GM23338 (cell line): ENCODE measurements around the gene ATPAF1. TPM values are rescaled to one million over a fixed set of nuclear protein-coding genes. Genes with fewer than 3 reads are reported as not detected.

Experiments used
- ATAC-seq: fragments of 200-7000 bp; cut with Tn5 transposase; 3 replicates; pipeline ENCODE4 v1.9.1; 2020
- DNase-seq: peaks from one replicate; pipeline ENCODE4 v3.0.0-alpha.2; 2015; ENCODE audit warnings: low spot score
- H2AFZ ChIP-seq: fragments of 200-600 bp; sonication (generic); 2 replicates; pipeline ENCODE4 v1.8.0; 2016; ENCODE audit warnings: antibody characterized with exemption, mild to moderate bottlenecking, moderate library complexity
- H3F3A ChIP-seq: fragments of 200-600 bp; sonication (generic); replicated peaks from 2 replicates; pipeline ENCODE4 v1.8.0; 2017; ENCODE audit warnings: antibody characterized with exemption, mixed run types, low read depth
- H3K27ac ChIP-seq: fragments of 200-600 bp; sonication (generic); 2 replicates; pipeline ENCODE4 v1.6.1; 2016; ENCODE audit warnings: low read depth
- H3K27me3 ChIP-seq: fragments of 200-600 bp; sonication (generic); 2 replicates; pipeline ENCODE4 v1.8.0; 2016; ENCODE audit warnings: mild to moderate bottlenecking, mixed run types, moderate library complexity; ENCODE audit not compliant: insufficient read depth
- H3K36me3 ChIP-seq: fragments of 200-600 bp; sonication (generic); 2 replicates; pipeline ENCODE4 v1.8.0; 2016; ENCODE audit warnings: mild to moderate bottlenecking; ENCODE audit not compliant: insufficient read depth
- H3K4me1 ChIP-seq: fragments of 200-600 bp; sonication (generic); 2 replicates; pipeline ENCODE4 v1.8.0; 2016; ENCODE audit warnings: mild to moderate bottlenecking, moderate library complexity; ENCODE audit not compliant: insufficient read depth
- H3K4me2 ChIP-seq: fragments of 200-600 bp; sonication (generic); 2 replicates; pipeline ENCODE4 v1.7.1; 2017; ENCODE audit warnings: mixed run types
- H3K4me3 ChIP-seq: fragments of 200-600 bp; sonication (generic); 2 replicates; pipeline ENCODE4 v1.6.1; 2016; ENCODE audit warnings: mixed run types
- H3K79me2 ChIP-seq: fragments of 200-600 bp; sonication (generic); replicated peaks from 2 replicates; pipeline ENCODE4 v1.8.0; 2017; ENCODE audit warnings: mild to moderate bottlenecking; ENCODE audit not compliant: insufficient read depth
- H3K9me2 ChIP-seq: fragments of 200-600 bp; sonication (generic); 2 replicates; pipeline ENCODE4 v1.8.0; 2017; ENCODE audit not compliant: insufficient read depth
- H4K20me1 ChIP-seq: fragments of 200-600 bp; sonication (generic); replicated peaks from 2 replicates; pipeline ENCODE4 v1.8.0; 2017; ENCODE audit warnings: mild to moderate bottlenecking; ENCODE audit not compliant: insufficient read depth
- H3K27ac Mint-ChIP-seq: 2 replicates; pipeline ENCODE4 v1.8.0; 2020; ENCODE audit warnings: inconsistent platforms, mild to moderate bottlenecking, moderate library complexity, mixed read lengths
- H3K27me3 Mint-ChIP-seq: 3 replicates; pipeline ENCODE4 v1.8.0; 2022; ENCODE audit warnings: low read depth, mild to moderate bottlenecking, moderate library complexity, mixed read lengths, inconsistent platforms; ENCODE audit not compliant: insufficient read depth, poor library complexity
- H3K36me3 Mint-ChIP-seq: 3 replicates; pipeline ENCODE4 v1.8.0; 2021; ENCODE audit warnings: low read depth, mild to moderate bottlenecking, inconsistent platforms, moderate library complexity, mixed read lengths
- H3K4me1 Mint-ChIP-seq: 3 replicates; pipeline ENCODE4 v1.8.0; 2020; ENCODE audit warnings: mild to moderate bottlenecking, inconsistent platforms, mixed read lengths
- H3K4me3 Mint-ChIP-seq: 3 replicates; pipeline ENCODE4 v1.8.0; 2021; ENCODE audit warnings: moderate library complexity, mild to moderate bottlenecking, inconsistent platforms, mixed read lengths
- H3K9me3 Mint-ChIP-seq: 3 replicates; pipeline ENCODE4 v1.8.0; 2020; ENCODE audit warnings: moderate library complexity, mild to moderate bottlenecking, inconsistent platforms, mixed read lengths
- CTCF ChIP-seq, 2 experiments: fragments of 200-600 bp in 1 of 2; sonication (generic) in 1 of 2; conservative IDR thresholded peaks; 2 replicates each; pipeline versions ENCODE4 v1.5.1 to v1.6.1; 2016 to 2017; ENCODE audit warnings: antibody characterized with exemption in 2 of 2, low read depth in 2 of 2, mild to moderate bottlenecking in 2 of 2, moderate library complexity in 1 of 2
- ZNF331 ChIP-seq: fragments of 250-450 bp; sonication (Bioruptor Pico); IDR thresholded peaks from 2 replicates; pipeline ENCODE4 v1.5.0; 2020; ENCODE audit warnings: low read depth, mild to moderate bottlenecking, moderate library complexity
- polyA plus RNA-seq: library from polyadenylated mRNA; unstranded; fragments of >200 nt; fragmentation: Nextera tagmentation; extraction: Ambion mirVana; gene quantifications from 2 replicates; pipeline ENCODE4 v1.2.1, GENCODE V29; 2016
- total RNA-seq: library from RNA; depleted of rRNA; stranded (reverse); fragments of >200 nt; shearing (Covaris generic); gene quantifications from 2 replicates; pipeline ENCODE4 v1.2.3, GENCODE V29; 2014; rRNA removed

ATPAF1 gene
- total and polyA plus RNA-seq, 2 experiments from 2014 or later = 41.2 to 67.6 TPM

- Mint-ChIP-seq H3K4me1 (peaks cover 14% of the 10 kb centered on the region), H3K27me3 (peaks cover 2% of the 10 kb centered on the region), H3K36me3 (peaks cover 6% of the 10 kb centered on the region; the same call in 1 of the 3 replicates), H3K4me3 (no peak overlapping the region), H3K27ac (no peak overlapping the region), H3K9me3 (no peaks in the 10 kb centered on the region)
- Histone ChIP-seq H4K20me1 (no peaks in the 10 kb centered on the region), H3K36me3 (no peaks in the 10 kb centered on the region; the same call in 1 of the 2 replicates), H3F3A (no peaks in the 10 kb centered on the region), H3K4me1 (no peaks in the 10 kb centered on the region), H2AFZ (no peak overlapping the region), H3K27ac (no peak overlapping the region), H3K27me3 (no peaks in the 10 kb centered on the region), H3K9me2 (no peaks in the 10 kb centered on the region), H3K4me2 (no peak overlapping the region), H3K79me2 (no peaks in the 10 kb centered on the region), H3K4me3 (no peak overlapping the region)
- ATAC-seq = no peak
- TF ChIP-seq ZNF331 (CRISPR knock-in tag) = no peak
- TF ChIP-seq CTCF (conservative IDR thresholded peaks at IDR 0.05; ENCODE audit: low read depth in 2 of 2) = no peak
- DNase-seq = no peak
These were observed 85.2 kb downstream of the ATPAF1 start for GRCh38 chr1:46582972-46583371.

Other genes starting within 250 kb of the ATPAF1 start
- gene DMBX1, start 178.5 kb downstream of the ATPAF1 start, total RNA-seq = not detected in 2 replicates
- gene DMBX1, start 178.5 kb downstream of the ATPAF1 start, polyA plus RNA-seq = 0.11 TPM in 1 of 2 replicates, not detected in the other
- not detected in 2 replicates for gene KNCN, start 116.7 kb downstream of the ATPAF1 start, total RNA-seq
- not detected in 2 replicates for gene KNCN, start 116.7 kb downstream of the ATPAF1 start, polyA plus RNA-seq
- 9.7 and 11.8 TPM in 2 replicates for gene MKNK1, start 64.1 kb downstream of the ATPAF1 start, total RNA-seq
- 15.3 and 20.5 TPM in 2 replicates for gene MKNK1, start 64.1 kb downstream of the ATPAF1 start, polyA plus RNA-seq
- gene MOB3C, start 51.6 kb downstream of the ATPAF1 start, total RNA-seq = 6.2 and 6.3 TPM in 2 replicates
- 0.78 and 1.1 TPM in 2 replicates for gene MOB3C, start 51.6 kb downstream of the ATPAF1 start, polyA plus RNA-seq
- not detected in 2 replicates for gene TEX38, start 3.5 kb upstream of the ATPAF1 start, total RNA-seq
- 0.37 TPM in 1 of 2 replicates, not detected in the other for gene TEX38, start 3.5 kb upstream of the ATPAF1 start, polyA plus RNA-seq
- gene EFCAB14, start 50.8 kb upstream of the ATPAF1 start, total RNA-seq = 48.7 and 49.0 TPM in 2 replicates
- gene EFCAB14, start 50.8 kb upstream of the ATPAF1 start, polyA plus RNA-seq = 20.8 and 23.3 TPM in 2 replicates
- 0.16 TPM in 1 of 2 replicates, not detected in the other for gene CYP4B1, start 130.7 kb upstream of the ATPAF1 start, total RNA-seq
- gene CYP4B1, start 130.7 kb upstream of the ATPAF1 start, polyA plus RNA-seq = not detected in 2 replicates